Mesendoderm (in vitro differentiated cells): ENCODE results near the gene CBFB.

Experiments
- DNase-seq: peaks from one replicate; pipeline ENCODE4 v3.0.0; 2013
- H2AK5ac ChIP-seq: 2 replicates; pipeline ENCODE4 v1.6.1; 2013; ENCODE audit warnings: low read length, inconsistent platforms
- H2BK120ac ChIP-seq: 2 replicates; pipeline ENCODE4 v1.6.1; 2013; ENCODE audit warnings: low read depth, mild to moderate bottlenecking, low read length, moderate library complexity, mixed read lengths
- H2BK15ac ChIP-seq: replicated peaks from 2 replicates; pipeline ENCODE4 v1.6.1; 2013; ENCODE audit warnings: low read depth, mild to moderate bottlenecking, moderate library complexity
- H2BK5ac ChIP-seq: 2 replicates; pipeline ENCODE4 v1.6.1; 2013; ENCODE audit warnings: low read length, inconsistent platforms
- H3K18ac ChIP-seq: 2 replicates; pipeline ENCODE4 v1.6.1; 2013; ENCODE audit warnings: mild to moderate bottlenecking, low read length, mixed read lengths
- H3K23ac ChIP-seq: one replicate; pipeline ENCODE4 v1.6.1; 2013; ENCODE audit warnings: low read length
- H3K27ac ChIP-seq: 2 replicates; pipeline ENCODE4 v1.5.1; 2013; ENCODE audit warnings: low read depth, mild to moderate bottlenecking, inconsistent platforms, low read length, moderate library complexity
- H3K27me3 ChIP-seq: 2 replicates; pipeline ENCODE4 v1.6.1; 2013; ENCODE audit warnings: low read length, control low read depth, mild to moderate bottlenecking, inconsistent platforms; ENCODE audit not compliant: insufficient read depth, poor library complexity
- H3K36me3 ChIP-seq: 2 replicates; pipeline ENCODE4 v1.6.1; 2013; ENCODE audit warnings: low read length, inconsistent platforms; ENCODE audit not compliant: control insufficient read depth, insufficient read depth
- H3K4ac ChIP-seq: one replicate; pipeline ENCODE4 v1.6.1; 2013; ENCODE audit warnings: low read depth, mild to moderate bottlenecking, low read length, moderate library complexity
- H3K4me1 ChIP-seq: 2 replicates; pipeline ENCODE4 v1.6.1; 2013; ENCODE audit warnings: low read depth, low read length, inconsistent platforms; ENCODE audit not compliant: control insufficient read depth
- H3K4me2 ChIP-seq: 2 replicates; pipeline ENCODE4 v1.6.1; 2013; ENCODE audit warnings: low read length
- H3K4me3 ChIP-seq: 2 replicates; pipeline ENCODE4 v1.5.1; 2013; ENCODE audit warnings: mild to moderate bottlenecking, low read length
- H3K56ac ChIP-seq: one replicate; pipeline ENCODE4 v1.6.1; 2013; ENCODE audit warnings: low read length
- H3K79me1 ChIP-seq: 2 replicates; pipeline ENCODE4 v1.6.1; 2013; ENCODE audit warnings: low read length, inconsistent platforms
- H3K79me2 ChIP-seq: 2 replicates; pipeline ENCODE4 v1.6.1; 2013; ENCODE audit warnings: mild to moderate bottlenecking, low read length; ENCODE audit not compliant: control insufficient read depth, insufficient read depth
- H3K9ac ChIP-seq: 2 replicates; pipeline ENCODE4 v1.6.1; 2013; ENCODE audit warnings: low read length, inconsistent platforms
- H4K5ac ChIP-seq: one replicate; pipeline ENCODE4 v1.6.1; 2013; ENCODE audit warnings: low read length
- H4K8ac ChIP-seq: one replicate; pipeline ENCODE4 v1.6.1; 2013; ENCODE audit warnings: low read depth, mild to moderate bottlenecking, control low read depth, low read length, moderate library complexity
- WGBS: extraction: QIAGEN DNeasy Blood & Tissue Kit; methylation state at CpG from one replicate; pipeline ENCODE4 v1.1.7; 2013; ENCODE audit warnings: low lambda C conversion rate, missing lambda C conversion rate; ENCODE audit not compliant: insufficient coverage; ENCODE audit errors: extremely low coverage; 5-methylcytosine and 5-hydroxymethylcytosine counted together

The CBFB gene

GRCh38 chr16:67084345-67085028 lies 55.5 kb downstream of the CBFB start:
- Histone ChIP-seq H3K4me3 (no peak overlapping the region), H3K4me1 (no peaks in the 10 kb centered on the region), H3K9ac (no peak overlapping the region), H2BK15ac (no peak overlapping the region), H3K36me3 (no peaks in the 10 kb centered on the region), H2AK5ac (no peak overlapping the region), H3K4me2 (no peak overlapping the region), H4K5ac (no peak overlapping the region), H3K79me1 (no peaks in the 10 kb centered on the region), H4K8ac (no peak overlapping the region), H3K4ac (no peak overlapping the region), H3K18ac (no peak overlapping the region), H3K27ac (no peak overlapping the region), H2BK5ac (no peak overlapping the region), H3K23ac (no peak overlapping the region), H3K27me3 (no peaks in the 10 kb centered on the region), H3K56ac (no peak overlapping the region), H2BK120ac (no peak overlapping the region), H3K79me2 (no peaks in the 10 kb centered on the region)
- WGBS: no CpG with 5 or more reads among the region's 4 CpGs
- DNase-seq: no peak

- H3K23ac ChIP-seq: no peak overlapping the region
- H4K5ac ChIP-seq: no peak overlapping the region
- no peak overlapping the region for H3K56ac ChIP-seq
- DNase-seq: no peak
- no peak overlapping the region for H2BK5ac ChIP-seq
- H3K18ac ChIP-seq: no peak overlapping the region
- H3K27ac ChIP-seq: no peak overlapping the region
- H2BK15ac ChIP-seq: no peak overlapping the region
- H2AK5ac ChIP-seq: no peak overlapping the region
- H3K79me1 ChIP-seq: no peaks in the 10 kb centered on the region
- H3K79me2 ChIP-seq: no peaks in the 10 kb centered on the region
- no peak overlapping the region for H3K4me3 ChIP-seq
- H4K8ac ChIP-seq: no peak overlapping the region
- H3K4me1 ChIP-seq: no peaks in the 10 kb centered on the region
- H3K4me2 ChIP-seq: no peak overlapping the region
- no peak overlapping the region for H3K9ac ChIP-seq
- no peak overlapping the region for H2BK120ac ChIP-seq
- H3K36me3 ChIP-seq: no peaks in the 10 kb centered on the region
- no peaks in the 10 kb centered on the region for H3K27me3 ChIP-seq
- H3K4ac ChIP-seq: no peak overlapping the region
Observed at GRCh38 chr16:67086822-67087221, 57.9 kb downstream of the CBFB start.

GRCh38 chr16:67087291-67087690 lies 58.3 kb downstream of the CBFB start:
- Histone ChIP-seq H3K79me1 (no peaks in the 10 kb centered on the region), H3K4me1 (no peaks in the 10 kb centered on the region), H3K4me2 (no peak overlapping the region), H3K27me3 (no peaks in the 10 kb centered on the region), H2AK5ac (no peak overlapping the region), H2BK5ac (no peak overlapping the region), H3K4ac (no peak overlapping the region), H4K8ac (no peak overlapping the region), H3K18ac (no peak overlapping the region), H3K56ac (no peak overlapping the region), H3K36me3 (no peaks in the 10 kb centered on the region), H3K9ac (no peak overlapping the region), H3K4me3 (no peak overlapping the region), H2BK15ac (no peak overlapping the region), H3K23ac (no peak overlapping the region), H3K27ac (no peak overlapping the region), H4K5ac (no peak overlapping the region), H3K79me2 (no peaks in the 10 kb centered on the region), H2BK120ac (no peak overlapping the region)
- WGBS: no CpG with 5 or more reads among the region's 1 CpG
- no peak for DNase-seq

GRCh38 chr16:67087803-67088202 lies 58.9 kb downstream of the CBFB start:
- no peak overlapping the region for H3K27ac ChIP-seq
- H3K27me3 ChIP-seq: no peaks in the 10 kb centered on the region
- no peak overlapping the region for H2BK15ac ChIP-seq
- no peak overlapping the region for H4K8ac ChIP-seq
- H4K5ac ChIP-seq: no peak overlapping the region
- H3K18ac ChIP-seq: no peak overlapping the region
- H3K79me2 ChIP-seq: no peaks in the 10 kb centered on the region
- H2AK5ac ChIP-seq: no peak overlapping the region
- DNase-seq: no peak
- no peak overlapping the region for H3K4me3 ChIP-seq
- H3K23ac ChIP-seq: no peak overlapping the region
- H2BK120ac ChIP-seq: no peak overlapping the region
- H2BK5ac ChIP-seq: no peak overlapping the region
- no peaks in the 10 kb centered on the region for H3K79me1 ChIP-seq
- no peaks in the 10 kb centered on the region for H3K4me1 ChIP-seq
- no peak overlapping the region for H3K9ac ChIP-seq
- no peak overlapping the region for H3K56ac ChIP-seq
- no peak overlapping the region for H3K4me2 ChIP-seq
- no peak overlapping the region for H3K4ac ChIP-seq
- no peaks in the 10 kb centered on the region for H3K36me3 ChIP-seq

GRCh38 chr16:67088551-67088950 lies 59.6 kb downstream of the CBFB start:
- Histone ChIP-seq H3K18ac (no peak overlapping the region), H2BK5ac (no peak overlapping the region), H2BK15ac (no peak overlapping the region), H3K79me1 (no peaks in the 10 kb centered on the region), H3K4me3 (no peak overlapping the region), H2AK5ac (no peak overlapping the region), H3K27ac (no peak overlapping the region), H3K9ac (no peak overlapping the region), H3K23ac (no peak overlapping the region), H3K4me2 (no peak overlapping the region), H3K4me1 (no peaks in the 10 kb centered on the region), H3K36me3 (no peaks in the 10 kb centered on the region), H4K8ac (no peak overlapping the region), H3K4ac (no peak overlapping the region), H2BK120ac (no peak overlapping the region), H3K27me3 (no peaks in the 10 kb centered on the region), H3K56ac (no peak overlapping the region), H3K79me2 (no peaks in the 10 kb centered on the region), H4K5ac (no peak overlapping the region)
- DNase-seq: no peak
- no CpG with 5 or more reads among the region's 4 CpGs for WGBS

- Histone ChIP-seq H3K36me3 (no peaks in the 10 kb centered on the region), H2BK120ac (no peak overlapping the region), H3K27ac (no peak overlapping the region)
Observed at GRCh38 chr16:67089101-67089500, 60.2 kb downstream of the CBFB start.

More at GRCh38 chr16:67089101-67089500, 60.2 kb downstream of the CBFB start:
- Histone ChIP-seq H3K18ac (no peak overlapping the region), H2BK15ac (no peak overlapping the region), H3K4me2 (no peak overlapping the region), H4K5ac (no peak overlapping the region), H3K4me3 (no peak overlapping the region), H2BK5ac (no peak overlapping the region), H3K9ac (no peak overlapping the region), H4K8ac (no peak overlapping the region), H3K4ac (no peak overlapping the region), H3K4me1 (no peaks in the 10 kb centered on the region), H3K23ac (no peak overlapping the region), H3K27me3 (no peaks in the 10 kb centered on the region), H3K79me2 (no peaks in the 10 kb centered on the region), H3K56ac (no peak overlapping the region), H3K79me1 (no peaks in the 10 kb centered on the region), H2AK5ac (no peak overlapping the region)
- no peak for DNase-seq
